Esophagus mucosa (tissue), 1 donor: Measurements from ENCODE around the gene CNOT3. TPM values are rescaled to one million over a fixed set of nuclear protein-coding genes. Genes with fewer than 3 reads are reported as not detected.
"Not testable (repeated sequence)": the region's sequence is repeated elsewhere in the genome, so short reads cannot be mapped to it uniquely, and the experiment has no call there.

Source experiments
- ATAC-seq: fragments of 200-7000 bp; cut with Tn5 transposase; one replicate; pipeline ENCODE4 v1.9.1; 2020
- total RNA-seq: library from RNA; stranded (reverse); gene quantifications from one replicate; pipeline ENCODE4 v1.2.4, GENCODE V29; 2023
- donor health status: DM: yes; HTN: yes; CAD: no.

Gene CNOT3
- total RNA-seq, 1 donor from 2014 or later, result 31.7 TPM

GRCh38 chr19:54194463-54194862 lies 56.9 kb downstream of the CNOT3 start:
- ATAC-seq, result not testable (repeated sequence)

GRCh38 chr19:54196536-54196935 lies 59.0 kb downstream of the CNOT3 start:
- ATAC-seq, result no peak

- no peak for ATAC-seq
Measured at GRCh38 chr19:54197121-54197520, 59.6 kb downstream of the CNOT3 start.

- ATAC-seq, result no peak
Measured at GRCh38 chr19:54199401-54199800, 61.8 kb downstream of the CNOT3 start.

GRCh38 chr19:54201172-54201701 lies 63.7 kb downstream of the CNOT3 start:
- no peak for ATAC-seq

GRCh38 chr19:54201980-54202379 lies 64.4 kb downstream of the CNOT3 start:
- ATAC-seq, result no peak

GRCh38 chr19:54203151-54203611 lies 65.6 kb downstream of the CNOT3 start:
- no peak for ATAC-seq

GRCh38 chr19:54204767-54205468 lies 67.4 kb downstream of the CNOT3 start:
- ATAC-seq, result no peak

Other genes starting within 250 kb of the CNOT3 start
- not detected for gene CACNG7, start 228.5 kb upstream of the CNOT3 start, total RNA-seq
- not detected for gene CACNG8, start 174.8 kb upstream of the CNOT3 start, total RNA-seq
- gene CACNG6, start 146.1 kb upstream of the CNOT3 start, total RNA-seq, result not detected
- gene VSTM1, start 73.9 kb upstream of the CNOT3 start, total RNA-seq, result not detected
- not detected for gene TARM1, start 56.4 kb upstream of the CNOT3 start, total RNA-seq
- 0.40 TPM for gene OSCAR, start 37.0 kb upstream of the CNOT3 start, total RNA-seq
- 104 TPM for gene NDUFA3, start 34.9 kb upstream of the CNOT3 start, total RNA-seq
- gene TFPT, start 22.1 kb upstream of the CNOT3 start, total RNA-seq, result 8.8 TPM
- 34.3 TPM for gene PRPF31, start 22.0 kb upstream of the CNOT3 start, total RNA-seq
- 3.7 TPM for gene LENG1, start 22.0 kb downstream of the CNOT3 start, total RNA-seq
- 36.5 TPM for gene TMC4, start 35.4 kb downstream of the CNOT3 start, total RNA-seq
- 36.7 TPM for gene MBOAT7, start 51.8 kb downstream of the CNOT3 start, total RNA-seq
- 36.1 TPM for gene TSEN34, start 53.5 kb downstream of the CNOT3 start, total RNA-seq
- 1,727 TPM for gene RPS9, start 63.1 kb downstream of the CNOT3 start, total RNA-seq
- 0.72 TPM for gene LILRB3, start 85.2 kb downstream of the CNOT3 start, total RNA-seq
- not detected for gene LILRA6, start 105.0 kb downstream of the CNOT3 start, total RNA-seq
- 0.32 TPM for gene LILRB5, start 119.5 kb downstream of the CNOT3 start, total RNA-seq
- gene LILRB2, start 143.3 kb downstream of the CNOT3 start, total RNA-seq, result 0.84 TPM
- 0.64 TPM for gene LILRA5, start 175.4 kb downstream of the CNOT3 start, total RNA-seq
- not detected for gene LILRA4, start 201.4 kb downstream of the CNOT3 start, total RNA-seq
- gene LAIR1, start 227.2 kb downstream of the CNOT3 start, total RNA-seq, result 1.5 TPM